ENCODE measurements around the gene RALGPS2. TPM values are rescaled to one million over a fixed set of nuclear protein-coding genes. Genes with fewer than 3 reads are reported as not detected.
A peak's percentile ranks its signal among the peaks of the same experiment; 100 is the strongest.

The RALGPS2 gene
- total and polyA plus RNA-seq, 9 of the 15 experiments (the other 6 are each of a cell fraction or from before 2014, with no cell fraction given), result 0.28 to 6.5 (median 2.6) TPM

GRCh38 chr1:178740924-178741323 is 15.9 kb downstream of the RALGPS2 start (continued):
- TF ChIP-seq, protein P1, sequence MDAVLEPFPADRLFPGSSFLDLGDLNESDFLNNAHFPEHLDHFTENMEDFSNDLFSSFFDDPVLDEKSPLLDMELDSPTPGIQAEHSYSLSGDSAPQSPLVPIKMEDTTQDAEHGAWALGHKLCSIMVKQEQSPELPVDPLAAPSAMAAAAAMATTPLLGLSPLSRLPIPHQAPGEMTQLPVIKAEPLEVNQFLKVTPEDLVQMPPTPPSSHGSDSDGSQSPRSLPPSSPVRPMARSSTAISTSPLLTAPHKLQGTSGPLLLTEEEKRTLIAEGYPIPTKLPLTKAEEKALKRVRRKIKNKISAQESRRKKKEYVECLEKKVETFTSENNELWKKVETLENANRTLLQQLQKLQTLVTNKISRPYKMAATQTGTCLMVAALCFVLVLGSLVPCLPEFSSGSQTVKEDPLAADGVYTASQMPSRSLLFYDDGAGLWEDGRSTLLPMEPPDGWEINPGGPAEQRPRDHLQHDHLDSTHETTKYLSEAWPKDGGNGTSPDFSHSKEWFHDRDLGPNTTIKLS (IDR thresholded peaks at IDR 0.05; ENCODE audit: borderline replicate concordance, low read depth), result no peak
- no peak for TF ChIP-seq CCNT2 (IDR thresholded peaks at IDR 0.05; ENCODE audit: borderline replicate concordance, extremely low read depth, insufficient read length, low read depth, low read length)
- TF ChIP-seq RNF219 (CRISPR knock-in tag; IDR thresholded peaks at IDR 0.05), result no peak
- TF ChIP-seq, protein P2, sequence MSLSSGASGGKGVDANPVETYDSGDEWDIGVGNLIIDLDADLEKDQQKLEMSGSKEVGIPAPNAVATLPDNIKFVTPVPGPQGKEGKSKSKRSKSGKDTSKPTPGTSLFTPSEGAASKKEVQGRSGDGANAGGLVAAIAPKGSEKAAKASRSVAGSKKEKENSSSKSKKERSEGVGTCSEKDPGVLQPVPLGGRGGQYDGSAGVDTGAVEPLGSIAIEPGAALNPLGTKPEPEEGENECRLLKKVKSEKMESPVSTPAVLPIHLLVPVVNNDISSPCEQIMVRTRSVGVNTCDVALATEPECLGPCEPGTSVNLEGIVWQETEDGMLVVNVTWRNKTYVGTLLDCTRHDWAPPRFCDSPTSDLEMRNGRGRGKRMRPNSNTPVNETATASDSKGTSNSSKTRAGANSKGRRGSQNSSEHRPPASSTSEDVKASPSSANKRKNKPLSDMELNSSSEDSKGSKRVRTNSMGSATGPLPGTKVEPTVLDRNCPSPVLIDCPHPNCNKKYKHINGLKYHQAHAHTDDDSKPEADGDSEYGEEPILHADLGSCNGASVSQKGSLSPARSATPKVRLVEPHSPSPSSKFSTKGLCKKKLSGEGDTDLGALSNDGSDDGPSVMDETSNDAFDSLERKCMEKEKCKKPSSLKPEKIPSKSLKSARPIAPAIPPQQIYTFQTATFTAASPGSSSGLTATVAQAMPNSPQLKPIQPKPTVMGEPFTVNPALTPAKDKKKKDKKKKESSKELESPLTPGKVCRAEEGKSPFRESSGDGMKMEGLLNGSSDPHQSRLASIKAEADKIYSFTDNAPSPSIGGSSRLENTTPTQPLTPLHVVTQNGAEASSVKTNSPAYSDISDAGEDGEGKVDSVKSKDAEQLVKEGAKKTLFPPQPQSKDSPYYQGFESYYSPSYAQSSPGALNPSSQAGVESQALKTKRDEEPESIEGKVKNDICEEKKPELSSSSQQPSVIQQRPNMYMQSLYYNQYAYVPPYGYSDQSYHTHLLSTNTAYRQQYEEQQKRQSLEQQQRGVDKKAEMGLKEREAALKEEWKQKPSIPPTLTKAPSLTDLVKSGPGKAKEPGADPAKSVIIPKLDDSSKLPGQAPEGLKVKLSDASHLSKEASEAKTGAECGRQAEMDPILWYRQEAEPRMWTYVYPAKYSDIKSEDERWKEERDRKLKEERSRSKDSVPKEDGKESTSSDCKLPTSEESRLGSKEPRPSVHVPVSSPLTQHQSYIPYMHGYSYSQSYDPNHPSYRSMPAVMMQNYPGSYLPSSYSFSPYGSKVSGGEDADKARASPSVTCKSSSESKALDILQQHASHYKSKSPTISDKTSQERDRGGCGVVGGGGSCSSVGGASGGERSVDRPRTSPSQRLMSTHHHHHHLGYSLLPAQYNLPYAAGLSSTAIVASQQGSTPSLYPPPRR (CRISPR knock-in tag; IDR thresholded peaks at IDR 0.05; ENCODE audit: borderline replicate concordance), result no peak
- peak; percentile 32; the same call in 1 of the 2 replicates for TF ChIP-seq FOSL1 (tag; conservative IDR thresholded peaks at IDR 0.05)
- TF ChIP-seq, protein P3, sequence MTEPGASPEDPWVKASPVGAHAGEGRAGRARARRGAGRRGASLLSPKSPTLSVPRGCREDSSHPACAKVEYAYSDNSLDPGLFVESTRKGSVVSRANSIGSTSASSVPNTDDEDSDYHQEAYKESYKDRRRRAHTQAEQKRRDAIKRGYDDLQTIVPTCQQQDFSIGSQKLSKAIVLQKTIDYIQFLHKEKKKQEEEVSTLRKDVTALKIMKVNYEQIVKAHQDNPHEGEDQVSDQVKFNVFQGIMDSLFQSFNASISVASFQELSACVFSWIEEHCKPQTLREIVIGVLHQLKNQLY (CRISPR knock-in tag; conservative IDR thresholded peaks at IDR 0.05), result no peak
- TF ChIP-seq TGIF2 (CRISPR knock-in tag; IDR thresholded peaks at IDR 0.05), result no peak
- peak; percentile 97 to 98 for TF ChIP-seq FOXA3 (CRISPR knock-in tag; conservative IDR thresholded peaks at IDR 0.05 in 1 of 2, IDR thresholded peaks at IDR 0.05 in 1 of 2)
